Limb (tissue), 2 donors: ENCODE data around the gene PTPN12.

Experiments
- DNase-seq, 2 donors: peaks; one replicate each; pipeline ENCODE4 v3.0.0-alpha.2; 2016; ENCODE audit errors: extremely low spot score in 2 of 2

The PTPN12 gene

GRCh38 chr7:77662869-77663268, 125.8 kb downstream of the PTPN12 start:
- DNase-seq, result no peak

DNA sequence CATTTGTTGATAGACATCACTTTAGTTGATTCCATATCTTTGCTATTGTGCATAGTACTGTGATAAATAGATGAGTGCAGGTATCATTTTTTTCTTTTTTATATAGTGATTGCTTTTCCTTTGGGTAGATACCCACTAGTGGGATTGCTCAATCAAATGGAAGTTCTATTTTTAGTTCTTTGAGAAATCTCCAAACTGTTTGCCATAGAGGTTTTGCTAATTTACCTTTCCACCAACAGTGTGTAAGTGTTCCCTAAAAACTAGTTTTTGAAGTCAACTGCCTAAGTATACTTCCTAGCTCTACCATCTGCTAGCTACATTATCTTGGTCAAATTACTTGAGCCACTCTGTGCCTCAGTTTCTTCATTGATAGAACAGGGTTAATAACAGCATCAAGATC, 127.6 kb downstream of the PTPN12 start:
- DNase-seq, result no peak

DNA sequence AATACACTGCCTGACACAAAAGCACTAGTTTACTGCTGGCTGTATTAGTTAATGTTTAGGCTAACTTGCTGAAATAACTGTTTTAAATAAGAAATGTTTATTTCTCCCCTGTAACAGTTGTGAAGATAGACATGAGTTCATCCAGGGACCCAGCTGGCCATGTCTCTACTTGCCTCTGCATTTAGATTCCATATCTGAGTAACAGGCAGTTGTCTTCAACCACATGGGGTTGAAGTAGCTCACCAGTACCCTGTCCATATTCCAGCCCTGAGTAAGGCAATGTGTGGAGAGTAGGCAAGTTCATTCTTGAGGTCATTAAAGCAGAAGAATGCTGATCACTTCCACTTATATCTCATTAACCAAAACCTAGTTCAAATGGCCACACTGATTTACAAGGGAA, 128.1 kb downstream of the PTPN12 start:
- DNase-seq, result no peak

DNA sequence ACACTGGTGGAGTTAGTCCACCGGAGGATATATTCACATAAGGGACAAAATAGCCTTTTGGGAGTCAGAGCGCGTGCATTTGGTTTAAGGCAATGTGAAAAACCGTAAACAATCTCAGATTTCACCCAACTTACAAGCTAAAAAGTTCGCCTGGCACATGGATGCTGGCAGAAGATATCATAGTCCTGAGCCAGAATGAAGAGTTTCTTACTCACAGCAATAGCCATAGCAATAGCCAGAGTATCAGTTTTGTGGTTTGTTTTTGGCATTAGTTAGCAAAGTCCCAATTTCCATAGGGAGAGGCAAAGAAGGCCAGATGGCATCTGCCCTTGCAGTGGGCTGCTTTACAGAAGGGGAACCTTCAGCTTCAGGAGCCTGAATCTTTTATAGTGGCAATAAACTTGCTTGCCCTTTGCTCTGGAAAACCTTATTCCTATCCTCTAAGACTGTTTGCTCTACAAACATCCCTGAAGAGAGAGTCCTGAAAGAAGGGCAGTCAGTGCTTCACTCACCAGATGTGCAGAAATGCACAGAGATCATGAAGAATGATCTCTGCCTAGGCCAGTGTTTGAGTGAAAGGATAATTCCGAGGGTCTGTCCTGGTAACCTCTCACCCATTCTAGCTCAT, 130.5 kb downstream of the PTPN12 start:
- no peak for DNase-seq

GRCh38 chr7:77674878-77675277, 137.8 kb downstream of the PTPN12 start:
- DNase-seq, result no peak

DNA sequence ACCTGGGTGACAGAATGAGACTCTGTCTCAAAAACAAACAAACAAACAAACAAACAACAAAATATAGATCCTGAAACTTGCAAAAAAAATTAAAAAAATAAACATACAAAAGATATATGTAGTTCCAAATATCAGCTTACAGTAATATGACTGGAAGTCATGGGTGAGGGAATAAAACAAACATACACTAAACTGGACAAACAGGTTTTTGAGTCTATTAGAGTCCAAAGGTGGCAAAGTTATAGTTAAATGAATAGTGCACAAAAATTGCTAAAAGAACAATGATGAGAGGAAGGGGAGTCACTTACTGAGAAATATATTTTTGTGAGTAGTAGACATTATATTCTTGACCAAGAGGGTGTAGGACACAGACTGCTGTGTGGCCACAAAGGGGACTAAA, 142.5 kb downstream of the PTPN12 start:
- no peak for DNase-seq

GRCh38 chr7:77680266-77680665, 143.2 kb downstream of the PTPN12 start:
- DNase-seq, result no peak

- DNase-seq, result peak in 1 of 2 donors; percentile 38
Observed at GRCh38 chr7:77684030-77684429, 146.9 kb downstream of the PTPN12 start.

DNA sequence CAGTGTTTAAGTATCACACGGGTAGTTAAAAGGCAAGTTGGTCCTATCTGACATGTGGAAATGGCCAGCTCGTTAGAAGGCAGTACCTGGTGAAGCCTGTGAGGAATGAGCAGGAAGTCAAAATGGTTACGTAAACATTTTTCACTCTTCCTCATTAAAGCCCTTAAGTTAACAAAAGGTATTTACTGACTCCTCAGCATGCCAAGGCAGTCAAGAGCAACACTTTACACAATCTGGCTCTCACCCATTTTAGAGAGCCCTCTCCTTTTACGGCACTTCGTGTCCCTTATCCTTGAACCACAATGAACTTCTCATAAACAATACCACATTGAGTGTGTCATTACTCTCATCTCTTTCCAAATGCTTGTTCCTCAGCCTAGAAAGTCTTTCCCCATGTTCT, 148.1 kb downstream of the PTPN12 start:
- DNase-seq, result no peak

- no peak for DNase-seq
Observed at GRCh38 chr7:77687100-77687746, 150.1 kb downstream of the PTPN12 start.

GRCh38 chr7:77687747-77688144, 150.7 kb downstream of the PTPN12 start:
- DNase-seq, result no peak
